K562 (cell line): ENCODE data around the gene TBX10. TPM values are rescaled to one million over a fixed set of nuclear protein-coding genes. Genes with fewer than 3 reads are reported as not detected.

Source experiments
- CBFA2T2 ChIP-seq: fragments of 450-650 bp; conservative IDR thresholded peaks from 2 replicates; pipeline ENCODE4 v1.6.1; 2017; ENCODE audit warnings: mild to moderate bottlenecking
- CBX2 ChIP-seq: fragments of 200-600 bp; sonication (generic); IDR thresholded peaks from one replicate; pipeline ENCODE4 v1.6.1; 2012; ENCODE audit warnings: mild to moderate bottlenecking, low read length, inconsistent platforms; ENCODE audit not compliant: insufficient read depth, poor library complexity, severe bottlenecking
- FOXK1 ChIP-seq: sonication (generic); formaldehyde crosslinking; IDR thresholded peaks from 2 replicates; pipeline ENCODE4 v1.8.0; 2022; ENCODE audit warnings: missing genetic modification reagents, mild to moderate bottlenecking, borderline replicate concordance
- GABPB1 ChIP-seq: sonication (generic); formaldehyde crosslinking; IDR thresholded peaks from 2 replicates; pipeline ENCODE4 v1.8.0; 2022; ENCODE audit warnings: mild to moderate bottlenecking, missing genetic modification reagents
- GTF2F1 ChIP-seq: IDR thresholded peaks from 2 replicates; pipeline ENCODE4 v1.6.1; 2011; ENCODE audit warnings: low read depth, low read length, improper control_type of control experiment
- L3MBTL2 ChIP-seq: fragments of 450-650 bp; IDR thresholded peaks from 2 replicates; pipeline ENCODE4 v1.6.1; 2016; ENCODE audit warnings: mild to moderate bottlenecking, moderate library complexity
- MXD1 ChIP-seq: fragments of 250-450 bp; sonication (Bioruptor Pico); IDR thresholded peaks from 2 replicates; pipeline ENCODE4 v1.8.0; 2021; ENCODE audit warnings: borderline replicate concordance, mild to moderate bottlenecking, moderate library complexity; ENCODE audit not compliant: poor library complexity, severe bottlenecking
- PHF8 ChIP-seq: fragments of 200-600 bp; sonication (generic); IDR thresholded peaks from 2 replicates; pipeline ENCODE4 v1.6.1; 2012; ENCODE audit warnings: mixed run types, mild to moderate bottlenecking, inconsistent platforms, low read length, moderate library complexity, borderline replicate concordance
- SOX6 ChIP-seq: fragments of 450-650 bp; IDR thresholded peaks from 2 replicates; pipeline ENCODE4 v1.6.1; 2014; ENCODE audit warnings: mild to moderate bottlenecking
- XRCC5 ChIP-seq: fragments of 200-400 bp; formaldehyde crosslinking; IDR thresholded peaks from 2 replicates; pipeline ENCODE4 v1.6.1; 2017; ENCODE audit warnings: low read depth, mild to moderate bottlenecking, low read length
- ZNF124 ChIP-seq: sonication (generic); formaldehyde crosslinking; IDR thresholded peaks from 2 replicates; pipeline ENCODE4 v1.8.1; 2022; ENCODE audit warnings: missing genetic modification reagents
- ZNF766 ChIP-seq: fragments of 200-800 bp; sonication (Bioruptor generic); conservative IDR thresholded peaks from 2 replicates; pipeline ENCODE4 v1.6.1; 2016; ENCODE audit warnings: missing genetic modification characterization, missing compliant biosample characterization
- polyA plus RNA-seq, 8 experiments: library from polyadenylated mRNA; depleted of rRNA in 4 of 8; stranded (reverse) in 5 of 8; unstranded in 3 of 8; fragments of >200 nt; fragmentation: Nextera tagmentation in 2 of 8; fragmentation: Illumina TruSeq in 1 of 8; extraction: Ambion mirVana in 2 of 8; extraction: Trizol in 1 of 8; gene quantifications; 2 replicates each; pipeline versions ENCODE4 v1.2.1 to v1.2.3, GENCODE V29; 2011 to 2014; ENCODE audit warnings: inconsistent platforms in 1 of 8, missing spikeins in 1 of 8
- total RNA-seq, 7 experiments: library from RNA; depleted of rRNA in 6 of 7; stranded (reverse); fragments of >200 nt in 6 of 7; fragmentation: Illumina TruSeq in 2 of 7; extraction: Trizol in 2 of 7; gene quantifications; 2 replicates each; pipeline versions ENCODE4 v1.2.1 to v1.2.3, GENCODE V29; 2011 to 2021; ENCODE audit warnings: low replicate concordance in 1 of 7
- TF ChIP-seq, protein P1 (sequence below): IDR thresholded peaks from 3 replicates; pipeline ENCODE4 v1.6.1; 2011; ENCODE audit warnings: borderline replicate concordance, mild to moderate bottlenecking; ENCODE audit not compliant: insufficient read length, insufficient read depth
- TF ChIP-seq, protein P2 (sequence below): fragments of 200-600 bp; sonication (generic); IDR thresholded peaks from one replicate; pipeline ENCODE4 v1.6.1; 2012; ENCODE audit warnings: mild to moderate bottlenecking, low read depth, low read length, inconsistent platforms

TBX10 gene
- total and polyA plus RNA-seq, 9 of the 15 experiments (the other 6 are each of a cell fraction or from before 2014, with no cell fraction given): not detected

GRCh38 chr11:67606492-67607295, 32.9 kb downstream of the TBX10 start, which contains the start of gene NDUFV1 (continued):
- no peak for TF ChIP-seq CBX2
- no peak for TF ChIP-seq ZNF766 (CRISPR knock-in tag)
- no peak for TF ChIP-seq L3MBTL2
- TF ChIP-seq SOX6: peak; percentile 36; the same call in 1 of the 2 replicates
- TF ChIP-seq XRCC5: peak; percentile 72; the same call in 1 of the 2 replicates
- TF ChIP-seq MXD1 (CRISPR knock-in tag): no peak
- TF ChIP-seq ZNF124 (CRISPR knock-in tag): no peak
- TF ChIP-seq FOXK1 (CRISPR knock-in tag): no peak
- no peak for TF ChIP-seq CBFA2T2
- TF ChIP-seq GABPB1: peak; percentile 91
- peak; percentile 73; the same call in 1 of the 2 replicates for TF ChIP-seq PHF8
- TF ChIP-seq, protein P1, sequence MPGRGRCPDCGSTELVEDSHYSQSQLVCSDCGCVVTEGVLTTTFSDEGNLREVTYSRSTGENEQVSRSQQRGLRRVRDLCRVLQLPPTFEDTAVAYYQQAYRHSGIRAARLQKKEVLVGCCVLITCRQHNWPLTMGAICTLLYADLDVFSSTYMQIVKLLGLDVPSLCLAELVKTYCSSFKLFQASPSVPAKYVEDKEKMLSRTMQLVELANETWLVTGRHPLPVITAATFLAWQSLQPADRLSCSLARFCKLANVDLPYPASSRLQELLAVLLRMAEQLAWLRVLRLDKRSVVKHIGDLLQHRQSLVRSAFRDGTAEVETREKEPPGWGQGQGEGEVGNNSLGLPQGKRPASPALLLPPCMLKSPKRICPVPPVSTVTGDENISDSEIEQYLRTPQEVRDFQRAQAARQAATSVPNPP: no peak
- no peak for TF ChIP-seq GTF2F1
- TF ChIP-seq, protein P2, sequence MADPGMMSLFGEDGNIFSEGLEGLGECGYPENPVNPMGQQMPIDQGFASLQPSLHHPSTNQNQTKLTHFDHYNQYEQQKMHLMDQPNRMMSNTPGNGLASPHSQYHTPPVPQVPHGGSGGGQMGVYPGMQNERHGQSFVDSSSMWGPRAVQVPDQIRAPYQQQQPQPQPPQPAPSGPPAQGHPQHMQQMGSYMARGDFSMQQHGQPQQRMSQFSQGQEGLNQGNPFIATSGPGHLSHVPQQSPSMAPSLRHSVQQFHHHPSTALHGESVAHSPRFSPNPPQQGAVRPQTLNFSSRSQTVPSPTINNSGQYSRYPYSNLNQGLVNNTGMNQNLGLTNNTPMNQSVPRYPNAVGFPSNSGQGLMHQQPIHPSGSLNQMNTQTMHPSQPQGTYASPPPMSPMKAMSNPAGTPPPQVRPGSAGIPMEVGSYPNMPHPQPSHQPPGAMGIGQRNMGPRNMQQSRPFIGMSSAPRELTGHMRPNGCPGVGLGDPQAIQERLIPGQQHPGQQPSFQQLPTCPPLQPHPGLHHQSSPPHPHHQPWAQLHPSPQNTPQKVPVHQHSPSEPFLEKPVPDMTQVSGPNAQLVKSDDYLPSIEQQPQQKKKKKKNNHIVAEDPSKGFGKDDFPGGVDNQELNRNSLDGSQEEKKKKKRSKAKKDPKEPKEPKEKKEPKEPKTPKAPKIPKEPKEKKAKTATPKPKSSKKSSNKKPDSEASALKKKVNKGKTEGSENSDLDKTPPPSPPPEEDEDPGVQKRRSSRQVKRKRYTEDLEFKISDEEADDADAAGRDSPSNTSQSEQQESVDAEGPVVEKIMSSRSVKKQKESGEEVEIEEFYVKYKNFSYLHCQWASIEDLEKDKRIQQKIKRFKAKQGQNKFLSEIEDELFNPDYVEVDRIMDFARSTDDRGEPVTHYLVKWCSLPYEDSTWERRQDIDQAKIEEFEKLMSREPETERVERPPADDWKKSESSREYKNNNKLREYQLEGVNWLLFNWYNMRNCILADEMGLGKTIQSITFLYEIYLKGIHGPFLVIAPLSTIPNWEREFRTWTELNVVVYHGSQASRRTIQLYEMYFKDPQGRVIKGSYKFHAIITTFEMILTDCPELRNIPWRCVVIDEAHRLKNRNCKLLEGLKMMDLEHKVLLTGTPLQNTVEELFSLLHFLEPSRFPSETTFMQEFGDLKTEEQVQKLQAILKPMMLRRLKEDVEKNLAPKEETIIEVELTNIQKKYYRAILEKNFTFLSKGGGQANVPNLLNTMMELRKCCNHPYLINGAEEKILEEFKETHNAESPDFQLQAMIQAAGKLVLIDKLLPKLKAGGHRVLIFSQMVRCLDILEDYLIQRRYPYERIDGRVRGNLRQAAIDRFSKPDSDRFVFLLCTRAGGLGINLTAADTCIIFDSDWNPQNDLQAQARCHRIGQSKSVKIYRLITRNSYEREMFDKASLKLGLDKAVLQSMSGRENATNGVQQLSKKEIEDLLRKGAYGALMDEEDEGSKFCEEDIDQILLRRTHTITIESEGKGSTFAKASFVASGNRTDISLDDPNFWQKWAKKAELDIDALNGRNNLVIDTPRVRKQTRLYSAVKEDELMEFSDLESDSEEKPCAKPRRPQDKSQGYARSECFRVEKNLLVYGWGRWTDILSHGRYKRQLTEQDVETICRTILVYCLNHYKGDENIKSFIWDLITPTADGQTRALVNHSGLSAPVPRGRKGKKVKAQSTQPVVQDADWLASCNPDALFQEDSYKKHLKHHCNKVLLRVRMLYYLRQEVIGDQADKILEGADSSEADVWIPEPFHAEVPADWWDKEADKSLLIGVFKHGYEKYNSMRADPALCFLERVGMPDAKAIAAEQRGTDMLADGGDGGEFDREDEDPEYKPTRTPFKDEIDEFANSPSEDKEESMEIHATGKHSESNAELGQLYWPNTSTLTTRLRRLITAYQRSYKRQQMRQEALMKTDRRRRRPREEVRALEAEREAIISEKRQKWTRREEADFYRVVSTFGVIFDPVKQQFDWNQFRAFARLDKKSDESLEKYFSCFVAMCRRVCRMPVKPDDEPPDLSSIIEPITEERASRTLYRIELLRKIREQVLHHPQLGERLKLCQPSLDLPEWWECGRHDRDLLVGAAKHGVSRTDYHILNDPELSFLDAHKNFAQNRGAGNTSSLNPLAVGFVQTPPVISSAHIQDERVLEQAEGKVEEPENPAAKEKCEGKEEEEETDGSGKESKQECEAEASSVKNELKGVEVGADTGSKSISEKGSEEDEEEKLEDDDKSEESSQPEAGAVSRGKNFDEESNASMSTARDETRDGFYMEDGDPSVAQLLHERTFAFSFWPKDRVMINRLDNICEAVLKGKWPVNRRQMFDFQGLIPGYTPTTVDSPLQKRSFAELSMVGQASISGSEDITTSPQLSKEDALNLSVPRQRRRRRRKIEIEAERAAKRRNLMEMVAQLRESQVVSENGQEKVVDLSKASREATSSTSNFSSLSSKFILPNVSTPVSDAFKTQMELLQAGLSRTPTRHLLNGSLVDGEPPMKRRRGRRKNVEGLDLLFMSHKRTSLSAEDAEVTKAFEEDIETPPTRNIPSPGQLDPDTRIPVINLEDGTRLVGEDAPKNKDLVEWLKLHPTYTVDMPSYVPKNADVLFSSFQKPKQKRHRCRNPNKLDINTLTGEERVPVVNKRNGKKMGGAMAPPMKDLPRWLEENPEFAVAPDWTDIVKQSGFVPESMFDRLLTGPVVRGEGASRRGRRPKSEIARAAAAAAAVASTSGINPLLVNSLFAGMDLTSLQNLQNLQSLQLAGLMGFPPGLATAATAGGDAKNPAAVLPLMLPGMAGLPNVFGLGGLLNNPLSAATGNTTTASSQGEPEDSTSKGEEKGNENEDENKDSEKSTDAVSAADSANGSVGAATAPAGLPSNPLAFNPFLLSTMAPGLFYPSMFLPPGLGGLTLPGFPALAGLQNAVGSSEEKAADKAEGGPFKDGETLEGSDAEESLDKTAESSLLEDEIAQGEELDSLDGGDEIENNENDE: no peak
